Nucleus accumbens (tissue), 56 donors: Measurements from ENCODE around the gene MYCBP.
"Not testable (repeated sequence)": the region's sequence is repeated elsewhere in the genome, so short reads cannot be mapped to it uniquely, and the experiment has no call there.

Experiments
- DNase-seq, 56 donors: peaks; one replicate each; lab custom pipeline; 2025; lab: John Stamatoyannopoulos, UW

Gene MYCBP

GRCh38 chr1:38870996-38871395, 2.2 kb downstream of the MYCBP start:
- DNase-seq, result no peak

DNA sequence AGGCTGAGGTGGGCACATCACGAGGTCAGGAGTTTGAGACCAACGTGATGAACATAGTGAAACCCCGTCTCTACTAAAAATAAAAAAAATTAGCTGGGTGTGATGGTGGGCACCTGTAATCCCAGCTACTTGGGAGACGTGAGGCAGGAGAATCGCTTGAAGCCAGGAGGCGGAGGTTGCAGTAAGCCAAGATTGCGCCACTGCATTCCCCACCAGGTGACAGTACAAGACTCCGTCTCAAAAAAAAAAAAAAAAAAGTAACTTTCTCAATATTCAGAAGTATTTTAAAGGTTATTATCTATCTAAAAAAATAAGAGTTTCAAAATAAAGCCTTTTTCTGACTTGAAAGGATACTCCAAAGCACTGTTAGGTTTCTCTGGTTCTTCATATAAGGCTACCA, 5.9 kb downstream of the MYCBP start:
- no peak for DNase-seq

DNA sequence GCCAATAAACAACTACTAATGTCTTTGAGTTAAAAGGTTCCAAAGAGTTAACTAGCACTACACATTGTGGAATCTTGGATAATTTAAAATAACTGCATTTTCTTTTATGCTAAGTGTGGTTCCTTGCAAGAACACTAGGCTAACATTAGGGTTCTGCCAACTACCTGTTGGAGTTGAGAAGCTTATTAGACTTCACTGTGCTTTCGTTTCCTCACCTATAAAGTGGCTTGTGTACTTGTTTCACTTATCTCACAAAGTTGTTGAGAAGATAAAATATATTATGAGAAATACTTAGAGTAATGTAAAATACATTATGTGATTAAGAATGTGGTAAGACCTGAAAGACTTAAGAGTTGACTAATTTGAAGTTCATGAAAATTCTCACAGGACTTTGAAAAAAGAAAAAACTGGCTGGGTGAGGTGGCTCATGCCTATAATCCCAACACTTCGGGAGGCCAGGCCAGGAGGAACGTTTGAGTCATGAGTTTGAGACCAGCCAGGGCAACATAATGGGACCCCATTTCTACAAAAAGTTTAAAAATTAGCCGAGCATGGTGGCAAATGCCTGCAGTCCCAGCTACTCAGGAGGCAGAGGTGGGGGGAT, 7.9 kb downstream of the MYCBP start:
- DNase-seq, result no peak

GRCh38 chr1:38860454-38860795, 12.7 kb downstream of the MYCBP start:
- peak in 3 of 56 donors; percentile 27 to 59 (median 40) for DNase-seq

DNA sequence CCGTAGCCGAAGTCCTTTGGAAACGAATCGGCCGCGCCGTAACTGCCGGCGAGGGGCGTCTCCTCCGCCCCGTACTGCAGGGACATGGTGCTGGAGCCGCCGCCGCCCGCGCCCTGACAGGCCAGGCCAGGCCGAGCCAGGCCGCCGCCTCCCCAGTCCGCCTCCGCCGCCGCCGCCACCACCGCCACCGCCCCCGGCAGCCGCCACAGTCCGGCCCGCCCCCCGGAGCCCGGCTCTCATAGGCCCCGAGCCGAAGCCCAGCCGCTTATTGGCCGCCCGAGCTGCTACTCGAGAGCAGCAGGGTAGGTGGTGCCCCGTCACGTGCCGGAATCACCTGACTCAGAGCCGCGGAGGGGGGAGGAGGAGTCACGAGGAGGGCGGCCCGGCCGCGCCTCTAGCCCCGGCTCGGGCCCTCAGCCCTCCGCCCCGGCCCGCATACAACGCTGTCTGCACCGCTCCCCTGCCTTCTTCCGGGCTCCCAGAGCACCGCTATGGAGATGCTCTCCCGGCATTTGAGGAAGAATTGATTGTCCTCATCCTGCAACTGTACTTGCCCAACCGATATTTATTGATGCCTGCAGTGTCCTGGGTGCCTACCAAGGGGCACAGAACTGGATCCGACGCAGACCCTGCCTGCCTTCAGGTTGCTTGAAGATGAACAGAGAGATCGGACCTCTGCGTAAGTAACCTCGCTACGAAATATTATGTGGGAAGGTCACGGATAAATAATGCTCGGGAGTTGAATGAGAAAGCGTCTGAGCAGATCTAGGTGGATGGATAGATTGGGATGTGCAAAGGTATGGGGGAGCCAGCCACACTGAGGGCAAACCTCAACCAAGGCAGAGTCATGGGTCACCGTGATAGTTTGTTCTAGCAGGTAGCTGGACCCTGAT, 13.3 kb downstream of the MYCBP start, which contains the start of gene RRAGC:
RRAGC (minus strand) TSS at position 212 of the 893 bp plus-strand sequence; CDS start at position 86, 126 bp downstream.
- peak; percentile 90 to 100 (median 98) for DNase-seq

GRCh38 chr1:38858833-38859560, 14.2 kb downstream of the MYCBP start:
- DNase-seq, result peak in 37 of 56 donors; percentile 9 to 61 (median 40)

- DNase-seq, result no peak
Measured at GRCh38 chr1:38852780-38853179, 20.4 kb downstream of the MYCBP start.

- DNase-seq, result no peak
Measured at GRCh38 chr1:38848071-38848470, 25.1 kb downstream of the MYCBP start.

- no peak for DNase-seq
Measured at GRCh38 chr1:38846210-38846609, 26.9 kb downstream of the MYCBP start.

- not testable (repeated sequence) for DNase-seq
Measured at GRCh38 chr1:38845088-38845487, 28.1 kb downstream of the MYCBP start.

GRCh38 chr1:38840281-38840680, 32.9 kb downstream of the MYCBP start:
- no peak for DNase-seq

GRCh38 chr1:38839363-38839762, 33.8 kb downstream of the MYCBP start:
- DNase-seq, result no peak

- not testable (repeated sequence) for DNase-seq
Measured at GRCh38 chr1:38836316-38836715, 36.8 kb downstream of the MYCBP start.

DNA sequence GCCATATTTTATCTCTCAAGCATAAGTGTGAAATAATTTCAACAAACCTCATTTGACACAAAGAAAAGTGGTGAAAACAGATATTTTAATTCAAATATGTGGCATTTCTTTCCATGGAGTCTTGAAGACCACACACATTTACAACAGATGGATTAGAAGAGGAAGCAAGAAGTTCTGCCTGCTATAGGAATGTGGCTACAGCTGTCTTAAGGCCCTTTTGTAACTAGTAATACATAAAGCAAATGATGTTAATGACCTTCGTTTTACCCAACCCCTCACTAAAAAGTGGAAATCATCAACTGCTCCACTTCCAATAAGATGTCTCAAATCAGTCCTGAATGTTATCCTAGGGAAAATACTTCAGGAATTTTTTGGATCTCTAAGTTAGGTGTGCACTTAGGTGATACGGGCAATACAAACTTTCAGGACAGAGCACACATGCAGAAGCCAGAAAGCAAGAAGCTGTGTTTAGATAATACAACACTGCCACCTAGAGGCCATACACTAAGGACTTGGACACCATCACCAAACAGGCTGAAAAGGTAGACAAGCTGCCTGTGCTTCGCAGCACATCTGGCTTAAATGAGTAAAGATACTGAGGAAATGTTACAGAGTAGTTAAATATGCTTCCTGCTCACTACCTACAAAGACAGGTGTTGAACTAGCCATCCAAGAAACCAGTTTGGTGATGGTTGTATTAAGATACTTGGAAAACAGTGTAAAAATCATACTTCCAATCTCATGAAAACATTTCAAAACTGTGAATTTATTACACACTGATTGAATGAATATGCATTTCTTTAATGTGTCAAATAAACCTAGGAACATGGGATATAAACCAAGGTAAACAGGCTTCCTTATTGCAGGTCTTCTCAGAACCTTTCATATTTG, 38.0 kb downstream of the MYCBP start:
- peak in 21 of 56 donors; percentile 5 to 70 (median 17) for DNase-seq

- no peak for DNase-seq
Measured at GRCh38 chr1:38834221-38834782, 38.8 kb downstream of the MYCBP start.

- peak in 22 of 56 donors; percentile 7 to 67 (median 27) for DNase-seq
Measured at GRCh38 chr1:38833146-38833545, 40.0 kb downstream of the MYCBP start.

- DNase-seq, result no peak
Measured at GRCh38 chr1:38832370-38832734, 40.8 kb downstream of the MYCBP start.

DNA sequence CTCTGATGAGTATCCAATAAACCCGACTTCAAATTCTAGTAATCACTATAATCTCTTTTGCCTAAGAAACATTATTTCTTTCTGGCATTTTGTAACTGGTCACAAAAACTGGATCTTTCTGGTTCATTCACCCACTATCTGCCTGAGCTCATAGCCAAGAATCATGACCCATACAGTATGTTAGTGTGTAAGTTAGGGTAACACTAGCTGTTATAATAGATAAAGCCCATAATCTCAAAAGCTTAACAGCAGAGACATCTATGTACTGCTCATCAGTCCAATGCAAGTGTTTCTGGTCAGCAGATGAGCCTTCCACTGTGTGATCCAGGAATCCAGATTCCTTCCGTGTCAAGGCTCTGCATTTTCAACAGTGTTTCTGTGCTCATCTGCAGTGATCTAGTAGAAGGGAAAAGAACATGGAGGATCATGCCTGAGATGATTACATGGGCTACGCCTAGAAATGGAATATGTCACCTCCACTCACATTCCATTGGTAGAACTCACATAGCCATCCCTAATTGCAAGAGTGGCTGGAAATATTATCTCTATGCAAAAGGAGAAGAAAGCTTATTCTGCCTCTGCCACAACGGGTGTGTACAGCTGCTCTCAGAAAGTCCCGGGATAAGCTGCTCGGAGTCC, 41.3 kb downstream of the MYCBP start:
- DNase-seq, result no peak

GRCh38 chr1:38829368-38829767, 43.8 kb downstream of the MYCBP start:
- no peak for DNase-seq
